ENCODE measurements around the gene MAB21L4. TPM values are rescaled to one million over a fixed set of nuclear protein-coding genes. Genes with fewer than 3 reads are reported as not detected.

Gene MAB21L4
- total RNA-seq, 4 donors from 2014 or later: not detected

DNA sequence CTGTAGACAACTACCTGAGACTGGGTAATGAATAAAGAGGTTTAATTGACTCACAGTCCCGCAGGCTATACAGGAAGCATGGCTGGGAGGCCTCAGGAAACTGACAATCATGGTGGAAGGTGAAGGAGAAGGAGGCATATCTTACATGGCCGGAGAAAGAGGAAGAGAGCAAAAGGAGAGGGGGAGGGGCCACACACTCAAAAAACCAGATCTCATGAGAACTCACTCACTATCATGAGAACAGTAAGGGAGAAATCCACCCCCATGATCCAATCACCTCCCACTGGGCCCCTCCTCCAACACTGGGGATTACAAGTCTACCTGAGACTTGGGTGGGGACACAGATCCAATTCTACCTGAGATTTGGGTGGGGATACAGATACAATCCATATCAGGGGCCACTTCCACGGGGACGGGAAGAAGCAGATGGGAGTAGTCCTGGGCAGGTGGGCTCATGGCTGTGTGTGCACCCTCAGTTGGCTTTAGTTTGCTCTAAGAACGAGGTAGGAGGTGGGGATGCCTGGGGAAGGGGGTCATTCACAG is 9.9 kb downstream of the MAB21L4 start:
- ATAC-seq (ENCODE audit: low FRiP score): no peak
- TF ChIP-seq, protein P1, sequence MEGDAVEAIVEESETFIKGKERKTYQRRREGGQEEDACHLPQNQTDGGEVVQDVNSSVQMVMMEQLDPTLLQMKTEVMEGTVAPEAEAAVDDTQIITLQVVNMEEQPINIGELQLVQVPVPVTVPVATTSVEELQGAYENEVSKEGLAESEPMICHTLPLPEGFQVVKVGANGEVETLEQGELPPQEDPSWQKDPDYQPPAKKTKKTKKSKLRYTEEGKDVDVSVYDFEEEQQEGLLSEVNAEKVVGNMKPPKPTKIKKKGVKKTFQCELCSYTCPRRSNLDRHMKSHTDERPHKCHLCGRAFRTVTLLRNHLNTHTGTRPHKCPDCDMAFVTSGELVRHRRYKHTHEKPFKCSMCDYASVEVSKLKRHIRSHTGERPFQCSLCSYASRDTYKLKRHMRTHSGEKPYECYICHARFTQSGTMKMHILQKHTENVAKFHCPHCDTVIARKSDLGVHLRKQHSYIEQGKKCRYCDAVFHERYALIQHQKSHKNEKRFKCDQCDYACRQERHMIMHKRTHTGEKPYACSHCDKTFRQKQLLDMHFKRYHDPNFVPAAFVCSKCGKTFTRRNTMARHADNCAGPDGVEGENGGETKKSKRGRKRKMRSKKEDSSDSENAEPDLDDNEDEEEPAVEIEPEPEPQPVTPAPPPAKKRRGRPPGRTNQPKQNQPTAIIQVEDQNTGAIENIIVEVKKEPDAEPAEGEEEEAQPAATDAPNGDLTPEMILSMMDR (IDR thresholded peaks at IDR 0.05): no peak
- DNase-seq (ENCODE audit: low spot score): no peak

DNA sequence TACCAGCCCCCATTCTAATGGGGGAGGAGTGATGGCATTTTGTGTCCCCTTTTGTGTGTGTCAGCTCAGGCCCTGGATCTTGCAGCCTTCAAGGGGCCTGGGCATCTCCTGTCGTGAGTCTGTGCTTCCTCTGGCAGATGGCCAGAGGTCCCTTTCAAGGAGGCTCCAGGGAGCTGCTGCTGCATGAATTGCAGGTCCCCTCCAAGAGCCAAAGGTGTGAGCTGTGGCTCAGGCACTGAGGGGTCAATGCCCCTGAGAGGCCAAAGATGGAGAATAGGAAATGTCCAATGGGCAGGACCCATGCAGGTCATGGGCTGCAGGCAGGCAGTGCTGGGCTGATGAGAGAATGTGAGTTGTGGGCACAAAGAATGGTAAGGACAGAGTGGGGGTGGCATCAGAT is 10.4 kb downstream of the MAB21L4 start:
- no peak for DNase-seq (ENCODE audit: low spot score)
- no peak for ATAC-seq (ENCODE audit: low FRiP score)
- TF ChIP-seq, protein P1 (IDR thresholded peaks at IDR 0.05): no peak

DNA sequence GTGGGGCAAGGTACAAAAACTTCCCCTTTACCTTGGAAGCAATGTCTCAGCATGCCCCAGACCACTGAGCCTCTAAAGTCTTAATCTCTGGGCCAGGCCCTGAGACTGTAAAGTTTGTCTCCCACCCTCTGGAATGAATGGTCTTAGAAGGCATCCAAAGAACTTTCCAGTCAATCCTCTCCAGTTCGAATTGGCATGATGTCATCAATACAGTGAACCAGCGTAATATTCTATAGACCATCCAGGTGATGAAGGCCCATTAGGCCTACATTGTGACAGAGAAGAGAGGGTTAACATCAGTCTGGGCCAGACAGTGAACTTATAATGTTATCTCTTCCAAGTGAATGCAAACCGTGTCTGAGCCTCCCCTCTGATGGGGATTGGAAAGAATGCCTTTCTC is 11.2 kb downstream of the MAB21L4 start:
- TF ChIP-seq, protein P1 (IDR thresholded peaks at IDR 0.05): no peak
- DNase-seq (ENCODE audit: low spot score) (no peak), ATAC-seq (ENCODE audit: low FRiP score) (no peak)

DNA sequence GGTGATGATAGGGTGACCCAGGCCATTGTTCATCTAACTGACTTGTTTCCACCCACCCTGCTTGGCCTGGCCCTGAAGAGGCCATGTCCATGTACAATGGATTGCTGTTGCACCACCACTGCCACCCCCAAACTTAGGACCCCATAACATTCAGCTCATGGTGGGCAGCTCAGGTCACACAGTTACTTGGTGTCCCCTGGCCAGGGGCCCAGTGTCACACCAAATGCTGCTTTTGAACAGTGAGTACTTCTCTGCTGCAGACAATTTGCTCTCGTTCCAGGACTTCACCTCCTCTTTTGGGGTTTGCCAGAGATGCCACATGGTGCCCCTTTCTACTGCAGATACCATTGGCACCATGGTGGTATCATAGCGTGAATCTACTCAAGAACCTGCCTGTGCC is 11.7 kb downstream of the MAB21L4 start:
- TF ChIP-seq, protein P1 (IDR thresholded peaks at IDR 0.05): no peak
- no peak for DNase-seq (ENCODE audit: low spot score)
- no peak for ATAC-seq (ENCODE audit: low FRiP score)

DNA sequence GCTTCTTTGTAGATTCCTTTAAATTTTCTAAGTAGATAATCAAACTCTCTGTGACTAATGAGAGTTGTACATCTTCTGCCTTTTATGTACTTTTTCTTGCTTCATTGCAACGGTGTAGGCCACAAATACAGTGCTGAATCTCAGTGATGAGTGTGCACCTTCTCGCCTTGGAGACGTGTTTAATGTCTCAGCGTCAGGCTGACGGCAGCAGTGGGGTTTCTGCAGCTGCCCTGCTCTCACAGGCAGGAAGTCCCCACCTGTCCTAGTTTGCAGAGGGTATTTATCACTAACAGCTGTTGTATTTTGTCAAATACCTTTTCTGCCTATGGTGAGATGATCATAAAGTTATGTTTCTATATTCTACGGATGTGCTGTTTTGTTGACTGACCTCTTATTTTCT is 14.0 kb downstream of the MAB21L4 start:
- DNase-seq (ENCODE audit: low spot score): no peak
- no peak for ATAC-seq (ENCODE audit: low FRiP score)
- TF ChIP-seq, protein P1 (IDR thresholded peaks at IDR 0.05): no peak

DNA sequence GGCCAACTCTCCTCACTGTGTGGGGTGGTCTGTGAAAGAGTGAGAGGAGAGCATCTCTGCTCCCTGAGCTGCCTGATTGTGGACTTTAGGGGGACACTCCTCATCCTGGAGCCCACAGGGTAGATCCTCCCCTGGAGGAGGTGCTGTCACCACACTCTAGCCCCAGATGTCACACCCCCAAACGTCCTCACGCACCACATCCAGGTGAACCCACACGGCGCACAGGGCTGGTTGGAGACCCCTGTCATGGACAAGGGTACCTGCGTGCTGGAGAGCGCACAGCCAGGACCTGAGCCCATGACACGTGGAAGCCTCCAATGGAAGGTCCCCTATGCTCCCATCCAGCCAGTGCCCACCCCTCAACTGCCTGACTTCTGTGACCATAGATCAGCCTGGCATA is 16.9 kb downstream of the MAB21L4 start:
- TF ChIP-seq, protein P1 (IDR thresholded peaks at IDR 0.05): no peak
- DNase-seq (ENCODE audit: low spot score) (no peak), ATAC-seq (ENCODE audit: low FRiP score) (no peak)

DNA sequence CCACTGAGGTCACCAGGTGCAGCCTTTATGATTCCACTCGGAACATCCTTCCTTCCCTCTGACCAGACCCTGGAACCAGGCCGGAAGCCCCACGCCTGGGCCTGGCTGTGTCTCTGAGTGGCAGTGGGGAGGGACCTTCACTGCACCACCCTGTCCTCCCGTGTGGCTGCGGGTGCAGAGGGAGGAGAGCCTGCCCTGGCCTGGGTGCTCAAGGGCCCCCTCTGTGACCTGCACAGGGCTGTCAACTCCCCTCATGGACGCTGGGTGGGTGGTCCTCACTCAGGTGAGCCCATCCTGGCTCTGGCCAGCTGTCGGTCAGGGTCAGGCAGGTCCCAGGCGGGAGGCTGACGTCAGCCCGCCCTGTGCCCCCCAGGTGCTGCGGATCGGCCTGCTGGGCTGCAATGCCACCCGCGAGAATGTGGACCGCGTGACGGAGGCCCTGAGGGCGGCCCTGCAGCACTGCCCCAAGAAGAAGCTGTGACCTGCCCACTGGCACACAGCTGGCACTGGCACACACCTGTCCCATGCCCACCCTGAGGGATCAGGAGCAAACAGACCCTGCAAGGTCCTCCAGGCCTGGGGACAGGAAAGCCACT is 17.5 kb downstream of the MAB21L4 start:
- DNase-seq (ENCODE audit: low spot score): no peak
- TF ChIP-seq, protein P1 (IDR thresholded peaks at IDR 0.05): no peak
- ATAC-seq (ENCODE audit: low FRiP score): no peak

All from omental fat pad (tissue), 4 donors.